ENCODE measurements around the gene FGFRL1. TPM values are rescaled to one million over a fixed set of nuclear protein-coding genes. Genes with fewer than 3 reads are reported as not detected.
"Not testable (repeated sequence)": the region's sequence is repeated elsewhere in the genome, so short reads cannot be mapped to it uniquely, and the experiment has no call there.

The FGFRL1 gene
- total and polyA plus RNA-seq, 2 experiments from 2014 or later = 10.8 to 58.7 TPM

GRCh38 chr4:1052231-1052671, 40.8 kb downstream of the FGFRL1 start:
- H2AFZ ChIP-seq = no peak overlapping the region
- no peaks in the 10 kb centered on the region for H3K27me3 ChIP-seq (replicated peaks; ENCODE audit: insufficient read depth)
- H3K4me3 ChIP-seq = no peak overlapping the region
- H3K4me2 ChIP-seq (ENCODE audit: unreplicated experiment) = peak overlapping the region; percentile 50
- H3K36me3 ChIP-seq (ENCODE audit: low read depth) = no peaks in the 10 kb centered on the region
- peak overlapping the region; percentile 32; the same call in 1 of the 2 replicates for H3K9ac ChIP-seq
- H3K4me1 ChIP-seq (ENCODE audit: insufficient read depth) = peaks cover 14% of the 10 kb centered on the region
- no peaks in the 10 kb centered on the region for H4K20me1 ChIP-seq (ENCODE audit: insufficient read depth)
- no peaks in the 10 kb centered on the region for H3K79me2 ChIP-seq (ENCODE audit: insufficient read depth)
- no peaks in the 10 kb centered on the region for H3K9me3 ChIP-seq (ENCODE audit: low read depth)
- TF ChIP-seq EZH2 (IDR thresholded peaks at IDR 0.05; ENCODE audit: insufficient read depth, poor library complexity, severe bottlenecking) (no peak), EZH2phosphoT487 (IDR thresholded peaks at IDR 0.05; ENCODE audit: insufficient read depth, low read depth) (no peak)
- H3K27ac ChIP-seq = no peak overlapping the region
- no peaks in the 10 kb centered on the region for H3K9me2 ChIP-seq (ENCODE audit: insufficient read depth)
- in situ Hi-C loops (cut with MboI) = no loop called here
- 22 to 24% methylated on average over 15 of the region's 15 CpGs for WGBS, 2 experiments (ENCODE audit: low coverage in 1 of 2, low lambda C conversion rate in 2 of 2, missing lambda C conversion rate in 2 of 2)
- H3F3A ChIP-seq (ENCODE audit: insufficient read depth) = peaks cover 6% of the 10 kb centered on the region; the same call in 1 of the 2 replicates
- DNase-seq = peak; percentile 58

- Histone ChIP-seq H3K27me3 (replicated peaks; ENCODE audit: insufficient read depth) (no peaks in the 10 kb centered on the region), H3K9ac (peak overlapping the region; percentile 52), H3K9me3 (ENCODE audit: low read depth) (no peaks in the 10 kb centered on the region), H3K36me3 (ENCODE audit: low read depth) (no peaks in the 10 kb centered on the region), H3K4me2 (ENCODE audit: unreplicated experiment) (peak overlapping the region; percentile 50), H3K4me3 (peak overlapping the region; percentile 30), H3K79me2 (ENCODE audit: insufficient read depth) (no peaks in the 10 kb centered on the region), H3K9me2 (ENCODE audit: insufficient read depth) (no peaks in the 10 kb centered on the region), H2AFZ (no peak overlapping the region), H3F3A (ENCODE audit: insufficient read depth) (peaks cover 6% of the 10 kb centered on the region; the same call in 1 of the 2 replicates), H3K4me1 (ENCODE audit: insufficient read depth) (peaks cover 14% of the 10 kb centered on the region), H3K27ac (peak overlapping the region; percentile 24; the same call in 1 of the 2 replicates), H4K20me1 (ENCODE audit: insufficient read depth) (no peaks in the 10 kb centered on the region)
- WGBS, 2 experiments (ENCODE audit: low coverage in 1 of 2, low lambda C conversion rate in 2 of 2, missing lambda C conversion rate in 2 of 2) = 1 to 2% methylated on average over 24 of the region's 24 CpGs
- in situ Hi-C loops (cut with MboI) = no loop called here
- DNase-seq = peak; percentile 90
- 0 out of 2 replicates have a peak, but pooled peaks have one; percentile 22 for TF ChIP-seq EZH2phosphoT487 (IDR thresholded peaks at IDR 0.05; ENCODE audit: insufficient read depth, low read depth)
- no peak for TF ChIP-seq EZH2 (IDR thresholded peaks at IDR 0.05; ENCODE audit: insufficient read depth, poor library complexity, severe bottlenecking)
Observed at GRCh38 chr4:1053080-1053661, 41.7 kb downstream of the FGFRL1 start.

GRCh38 chr4:1053891-1054290, 42.5 kb downstream of the FGFRL1 start:
- H3K9me3 ChIP-seq (ENCODE audit: low read depth); H3K36me3 ChIP-seq (ENCODE audit: low read depth); H2AFZ ChIP-seq; DNase-seq; H3K27me3 ChIP-seq (replicated peaks; ENCODE audit: insufficient read depth); H3K9ac ChIP-seq; H3K9me2 ChIP-seq (ENCODE audit: insufficient read depth); H3K27ac ChIP-seq; H4K20me1 ChIP-seq (ENCODE audit: insufficient read depth); in situ Hi-C loops (cut with MboI); H3K4me3 ChIP-seq; H3F3A ChIP-seq (ENCODE audit: insufficient read depth); H3K79me2 ChIP-seq (ENCODE audit: insufficient read depth); H3K4me2 ChIP-seq (ENCODE audit: unreplicated experiment): not testable (repeated sequence)
- WGBS, 2 experiments (ENCODE audit: low coverage in 1 of 2, low lambda C conversion rate in 2 of 2, missing lambda C conversion rate in 2 of 2) = 13 to 40% methylated on average over 5 to 7 of the region's 7 CpGs
- peaks cover 14% of the 10 kb centered on the region for H3K4me1 ChIP-seq (ENCODE audit: insufficient read depth)

GRCh38 chr4:1054696-1055242, 43.3 kb downstream of the FGFRL1 start:
- H3K4me2 ChIP-seq (ENCODE audit: unreplicated experiment); H2AFZ ChIP-seq; H3K79me2 ChIP-seq (ENCODE audit: insufficient read depth); H3K9me3 ChIP-seq (ENCODE audit: low read depth); DNase-seq; H3K4me3 ChIP-seq; H3F3A ChIP-seq (ENCODE audit: insufficient read depth); H3K9me2 ChIP-seq (ENCODE audit: insufficient read depth); H3K27ac ChIP-seq; H3K27me3 ChIP-seq (replicated peaks; ENCODE audit: insufficient read depth); H3K36me3 ChIP-seq (ENCODE audit: low read depth); in situ Hi-C loops (cut with MboI); H3K9ac ChIP-seq; H4K20me1 ChIP-seq (ENCODE audit: insufficient read depth): not testable (repeated sequence)
- peaks cover 14% of the 10 kb centered on the region for H3K4me1 ChIP-seq (ENCODE audit: insufficient read depth)
- no CpG with 5 or more reads among the region's 11 CpGs for WGBS, 2 experiments (ENCODE audit: low coverage in 1 of 2, low lambda C conversion rate in 2 of 2, missing lambda C conversion rate in 2 of 2)

- H3K27me3 ChIP-seq (replicated peaks; ENCODE audit: insufficient read depth); DNase-seq; H3K9me3 ChIP-seq (ENCODE audit: low read depth); in situ Hi-C loops (cut with MboI); H3K4me2 ChIP-seq (ENCODE audit: unreplicated experiment); H3F3A ChIP-seq (ENCODE audit: insufficient read depth); H3K27ac ChIP-seq; H3K9ac ChIP-seq; H4K20me1 ChIP-seq (ENCODE audit: insufficient read depth); H3K9me2 ChIP-seq (ENCODE audit: insufficient read depth); H3K36me3 ChIP-seq (ENCODE audit: low read depth); H3K4me3 ChIP-seq; H2AFZ ChIP-seq; H3K79me2 ChIP-seq (ENCODE audit: insufficient read depth): not testable (repeated sequence)
- peaks cover 14% of the 10 kb centered on the region for H3K4me1 ChIP-seq (ENCODE audit: insufficient read depth)
- WGBS, 2 experiments (ENCODE audit: low coverage in 1 of 2, low lambda C conversion rate in 2 of 2, missing lambda C conversion rate in 2 of 2) = 83 to 89% methylated on average over 9 to 10 of the region's 13 CpGs
Observed at GRCh38 chr4:1055243-1055701, 43.8 kb downstream of the FGFRL1 start.

All from GM23248 (cell line).